Endometrial microvascular endothelial cells (primary cell): ENCODE measurements around the gene SHMT2. TPM values are rescaled to one million over a fixed set of nuclear protein-coding genes. Genes with fewer than 3 reads are reported as not detected.

Experiments
- in situ Hi-C: cut with HindIII; loops from 2 replicates; pipeline ENCODE4 v1.10.0; 2017; ENCODE audit warnings: low sequenced_read_pairs, low pct_unique_long_range_greater_than_20kb; ENCODE audit errors: inconsistent ontology term
- total RNA-seq: library from RNA; depleted of rRNA; stranded (reverse); fragments of >200 nt; gene quantifications from one replicate; pipeline ENCODE4 v1.2.3, GENCODE V29; 2015; ENCODE audit errors: inconsistent ontology term

Gene SHMT2
- total RNA-seq, 1 donor from 2014 or later, result 172 TPM

DNA sequence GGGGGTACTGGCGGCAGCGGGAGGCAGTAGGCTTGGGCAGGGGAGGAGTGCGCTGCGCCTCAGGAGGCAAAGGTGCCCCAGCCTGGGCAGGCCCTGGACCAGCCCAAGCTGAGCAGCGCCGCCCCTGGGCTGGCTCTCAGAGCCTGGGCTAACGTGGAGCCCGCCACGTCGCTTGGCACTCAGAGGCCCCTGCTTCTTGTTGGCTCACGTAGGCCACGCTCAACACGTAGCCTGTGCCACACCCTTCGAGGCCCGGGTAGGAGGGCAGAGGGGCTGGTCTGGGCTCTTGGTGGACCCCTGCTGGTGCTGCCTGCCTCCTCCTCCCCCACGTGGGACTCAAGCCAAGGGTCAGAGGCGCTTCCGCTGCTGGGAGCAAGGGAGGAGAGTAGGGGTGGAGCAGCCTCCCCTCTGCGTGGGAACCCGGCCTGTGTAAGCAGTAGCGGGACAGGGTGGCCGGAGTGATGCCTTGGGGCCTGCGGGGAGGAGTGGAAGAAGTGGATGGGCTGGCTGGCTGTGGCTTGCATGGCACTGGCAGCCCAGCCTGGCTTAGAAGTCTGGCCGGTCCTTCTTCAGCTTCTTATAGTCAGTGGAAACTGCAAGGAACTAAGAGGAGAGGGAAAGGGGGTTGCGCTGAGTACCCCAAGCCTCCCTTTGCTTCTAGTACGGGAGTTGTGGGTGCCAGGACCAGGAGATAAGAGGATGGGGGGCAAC is 5.7 kb downstream of the SHMT2 start:
- in situ Hi-C loops, result no loop called here

- in situ Hi-C loops, result no loop called here
These were observed 6.2 kb downstream of the SHMT2 start for GRCh38 chr12:57235728-57236131.

GRCh38 chr12:57236201-57236924 is 6.9 kb downstream of the SHMT2 start:
- in situ Hi-C loops, result no loop called here

- in situ Hi-C loops, result no loop called here
These were observed 7.5 kb downstream of the SHMT2 start for GRCh38 chr12:57236925-57237595.

DNA sequence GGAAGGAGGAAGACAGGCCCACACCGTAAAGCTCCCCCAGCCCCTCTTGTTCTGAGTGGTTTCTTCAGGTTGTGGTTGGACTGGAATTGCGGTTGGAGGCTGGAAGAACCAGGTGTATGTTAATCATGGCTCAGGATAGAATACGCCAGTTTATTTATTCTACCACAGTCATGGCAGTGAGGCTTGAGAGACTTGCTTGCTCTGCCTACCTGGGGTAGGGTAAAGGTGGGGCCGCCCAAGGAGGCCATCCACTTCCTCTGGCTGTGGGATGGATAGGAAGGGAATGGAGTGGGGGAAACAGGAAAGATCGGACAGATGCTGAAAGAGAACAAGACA is 8.1 kb downstream of the SHMT2 start:
- in situ Hi-C loops, result no loop called here

- in situ Hi-C loops, result no loop called here
These were observed 8.7 kb downstream of the SHMT2 start for GRCh38 chr12:57237932-57238853.

DNA sequence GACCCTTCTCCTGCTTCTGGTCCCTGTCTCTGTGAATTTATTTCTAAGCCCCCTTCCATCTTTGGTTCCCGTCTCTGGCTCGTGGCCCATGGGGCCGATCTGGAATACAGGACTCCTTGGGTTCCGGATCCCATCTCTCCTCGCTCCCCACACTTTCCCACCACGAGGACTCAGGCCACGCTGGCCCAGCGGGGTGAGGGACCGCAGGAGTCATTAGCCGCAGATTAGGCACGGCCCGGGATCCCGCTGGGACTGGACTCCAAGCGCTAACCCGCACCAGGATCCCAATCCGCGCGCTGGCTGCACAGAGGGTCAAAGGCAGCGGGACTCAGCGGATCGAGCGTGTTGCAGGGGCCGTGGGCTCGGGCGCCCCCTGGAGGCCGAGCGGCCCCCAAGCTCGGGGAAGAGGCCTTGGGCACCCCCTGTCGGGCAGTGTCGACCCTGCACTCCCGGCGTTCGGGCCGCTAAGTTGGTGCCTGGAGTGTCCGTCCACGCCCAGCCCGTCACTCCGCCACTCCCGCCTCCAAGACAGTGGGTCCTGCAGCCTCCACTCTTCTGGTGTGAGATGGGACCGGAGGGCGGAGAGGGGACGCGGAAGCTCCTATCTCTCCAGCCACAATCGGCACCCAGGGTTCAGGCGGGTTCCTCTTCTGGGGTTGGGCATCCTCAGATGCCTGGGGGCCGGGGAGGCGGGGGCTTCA is 9.5 kb downstream of the SHMT2 start:
- in situ Hi-C loops, result no loop called here

GRCh38 chr12:57239587-57240065 is 10.1 kb downstream of the SHMT2 start:
- in situ Hi-C loops, result no loop called here

DNA sequence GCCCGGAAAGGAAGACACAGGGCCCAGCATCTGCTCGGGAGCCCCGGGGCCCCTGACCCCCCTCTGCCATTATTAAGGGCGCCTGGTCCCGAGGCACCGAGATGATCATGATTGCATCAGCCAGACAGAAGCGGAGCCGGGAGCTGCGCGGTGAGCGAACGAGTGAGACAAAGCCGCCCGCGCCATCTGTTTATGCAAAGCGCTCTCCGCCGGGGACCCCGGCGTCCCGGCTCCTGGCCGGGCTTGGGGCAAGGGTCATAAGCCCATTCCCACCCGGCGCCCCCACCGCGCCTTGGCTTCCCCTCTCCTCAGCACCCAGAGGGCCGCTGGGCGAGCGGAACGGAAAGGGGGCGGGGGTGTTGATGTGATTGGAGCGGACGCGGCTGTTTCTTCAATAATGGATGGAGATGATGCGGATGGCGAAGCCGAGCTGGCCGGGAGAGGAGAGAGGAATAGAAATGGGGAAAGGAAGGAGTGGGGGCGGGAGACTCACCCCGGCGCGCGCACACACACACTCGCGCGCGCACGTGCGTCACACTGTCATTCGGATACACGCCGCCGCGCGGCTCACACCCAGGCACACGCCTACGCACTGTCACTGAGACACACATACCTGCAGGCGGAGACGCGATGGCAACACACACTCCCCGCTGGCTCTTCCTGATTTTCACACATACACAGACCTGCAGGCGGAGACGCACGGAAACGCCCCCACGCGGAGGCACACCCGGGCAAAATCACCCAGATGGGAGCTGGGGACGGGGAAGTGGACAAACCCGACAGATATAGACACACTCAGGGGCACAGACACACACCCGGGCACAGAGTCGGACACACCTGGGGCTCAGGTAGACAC is 10.8 kb downstream of the SHMT2 start:
- in situ Hi-C loops, result no loop called here

DNA sequence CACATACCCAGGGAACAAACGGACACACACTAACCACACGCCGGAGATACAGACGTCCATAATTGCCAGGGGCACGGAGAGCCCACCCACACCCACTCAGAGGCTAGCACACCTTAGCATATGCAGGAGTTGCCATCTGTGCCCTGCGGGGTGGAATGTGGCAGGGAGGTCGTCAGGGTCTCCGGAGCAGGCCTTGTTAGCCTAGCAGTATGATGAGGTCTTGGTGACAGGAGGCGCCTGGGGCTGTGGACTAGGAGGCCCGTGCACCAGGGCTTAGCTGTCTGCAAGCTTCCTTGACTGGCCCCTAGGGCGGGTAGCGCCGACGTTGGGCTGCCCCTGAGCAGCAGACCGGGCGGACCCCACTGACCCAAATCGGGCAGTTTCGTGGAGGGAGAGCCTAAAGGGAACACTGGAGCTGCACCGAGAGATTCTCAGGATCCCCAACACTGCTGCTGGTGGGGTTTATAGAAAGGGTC is 11.5 kb downstream of the SHMT2 start:
- in situ Hi-C loops, result no loop called here

GRCh38 chr12:57241402-57242310 is 12.1 kb downstream of the SHMT2 start:
- in situ Hi-C loops, result no loop called here

DNA sequence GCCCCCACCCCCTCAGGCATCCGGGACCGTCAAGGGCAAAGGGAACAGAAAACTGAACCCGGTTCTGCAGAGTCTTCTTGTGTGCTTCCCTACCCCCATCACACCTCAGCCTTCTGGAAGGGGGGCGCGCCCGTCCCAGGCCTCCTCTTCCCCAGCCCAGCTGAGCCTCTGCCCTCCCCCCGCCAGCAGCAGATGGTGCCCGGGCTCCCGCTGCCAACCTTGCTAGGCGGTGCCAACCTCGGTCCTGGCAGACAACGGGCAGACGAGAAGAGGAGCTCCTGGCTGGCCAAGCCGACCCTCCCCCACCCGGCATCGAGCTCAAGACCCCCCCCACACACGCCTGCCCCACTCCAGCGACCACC is 12.8 kb downstream of the SHMT2 start:
- in situ Hi-C loops, result no loop called here

- in situ Hi-C loops, result no loop called here
These were observed 13.4 kb downstream of the SHMT2 start for GRCh38 chr12:57242691-57243454.

GRCh38 chr12:57243521-57244311 is 14.2 kb downstream of the SHMT2 start:
- in situ Hi-C loops, result no loop called here

DNA sequence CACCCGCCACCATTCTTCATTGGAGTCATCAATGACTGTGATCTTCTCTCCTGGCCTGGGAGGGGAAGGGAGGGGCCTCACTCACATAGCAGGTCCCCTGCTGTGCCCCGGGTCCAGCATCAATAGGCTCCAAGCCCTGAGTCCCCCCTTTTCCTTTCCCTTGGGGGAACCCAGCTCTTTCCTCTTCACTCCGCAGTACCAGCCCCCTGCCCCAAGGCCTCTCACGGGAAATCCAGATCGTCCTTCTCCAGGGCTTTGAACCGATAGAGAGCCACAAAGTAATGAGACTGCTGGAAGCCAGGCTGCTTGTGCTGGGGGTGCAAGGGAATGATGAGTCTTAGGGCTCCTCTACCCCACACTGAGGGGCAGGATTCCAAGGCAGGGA is 14.8 kb downstream of the SHMT2 start:
- in situ Hi-C loops, result no loop called here
